ENCODE measurements around the gene SCEL.

- peak; percentile 73 for TF ChIP-seq CTCF (conservative IDR thresholded peaks at IDR 0.05; ENCODE audit: low read depth, low read length)
- no peak for TF ChIP-seq EZH2 (IDR thresholded peaks at IDR 0.05; ENCODE audit: low read length, unreplicated experiment)
These were observed 30.1 kb downstream of the SCEL start for GRCh38 chr13:77565635-77566034.
